HL-60 (cell line): Measurements from ENCODE around the gene GC.

ENCODE experiments used
- CTCF ChIP-seq: IDR thresholded peaks from one replicate; pipeline ENCODE4 v1.5.1; 2011; ENCODE audit warnings: low read length, control low read depth, inconsistent platforms; ENCODE audit not compliant: insufficient read depth
- POLR2AphosphoS5 ChIP-seq: IDR thresholded peaks from 2 replicates; pipeline ENCODE4 v1.6.1; 2012; ENCODE audit warnings: low read depth

- TF ChIP-seq CTCF (no peak), POLR2AphosphoS5 (no peak)
Measured at GRCh38 chr4:71833232-71833900, 49.5 kb upstream of the GC start.
